Skin of body (tissue), 2 donors: ENCODE data around the gene UBE2B. TPM values are rescaled to one million over a fixed set of nuclear protein-coding genes. Genes with fewer than 3 reads are reported as not detected.

Experiments used
- DNase-seq: peaks from one replicate; lab custom pipeline; 2025; lab: John Stamatoyannopoulos, UW
- total RNA-seq: library from RNA; depleted of rRNA; stranded (reverse); fragments of >200 nt; gene quantifications from one replicate; pipeline ENCODE4 v1.2.3, GENCODE V29; 2014

Gene UBE2B
- total RNA-seq, 1 donor from 2014 or later = 67.4 TPM

GRCh38 chr5:134437340-134437846 lies 66.0 kb downstream of the UBE2B start:
- no peak for DNase-seq

GRCh38 chr5:134437847-134438581 lies 66.6 kb downstream of the UBE2B start:
- peak; percentile 11 for DNase-seq

GRCh38 chr5:134438721-134439123 lies 67.4 kb downstream of the UBE2B start:
- no peak for DNase-seq

GRCh38 chr5:134439210-134439654 lies 67.9 kb downstream of the UBE2B start:
- DNase-seq = peak; percentile 89

- DNase-seq = no peak
These were observed 68.9 kb downstream of the UBE2B start for GRCh38 chr5:134440201-134440755.

Other genes with a start within 250 kb of the UBE2B start
- gene SKP1, start 194.6 kb upstream of the UBE2B start, total RNA-seq = 155 TPM
- 70.5 TPM for gene PPP2CA, start 145.5 kb upstream of the UBE2B start, total RNA-seq
- 2.0 TPM for gene CDKL3, start 4.4 kb upstream of the UBE2B start, total RNA-seq
- 16.0 TPM for gene CDKN2AIPNL, start 40.3 kb downstream of the UBE2B start, total RNA-seq
- 9.0 TPM for gene JADE2, start 154.1 kb downstream of the UBE2B start, total RNA-seq